LHCN-M2 (cell line): ENCODE results near the gene MAN1A1. TPM values are rescaled to one million over a fixed set of nuclear protein-coding genes. Genes with fewer than 3 reads are reported as not detected.
A peak's percentile ranks its signal among the peaks of the same experiment; 100 is the strongest.

Source experiments
- DNase-seq: peaks from one replicate; pipeline ENCODE4 v3.0.0-alpha.2; 2012; ENCODE audit warnings: low read depth
- total RNA-seq: library from RNA; depleted of rRNA; stranded (reverse); fragments of >200 nt; gene quantifications from 2 replicates; pipeline ENCODE4 v1.2.3, GENCODE V29; 2014

The MAN1A1 gene
- total RNA-seq, 1 experiment from 2014 or later, result 104 TPM

DNA sequence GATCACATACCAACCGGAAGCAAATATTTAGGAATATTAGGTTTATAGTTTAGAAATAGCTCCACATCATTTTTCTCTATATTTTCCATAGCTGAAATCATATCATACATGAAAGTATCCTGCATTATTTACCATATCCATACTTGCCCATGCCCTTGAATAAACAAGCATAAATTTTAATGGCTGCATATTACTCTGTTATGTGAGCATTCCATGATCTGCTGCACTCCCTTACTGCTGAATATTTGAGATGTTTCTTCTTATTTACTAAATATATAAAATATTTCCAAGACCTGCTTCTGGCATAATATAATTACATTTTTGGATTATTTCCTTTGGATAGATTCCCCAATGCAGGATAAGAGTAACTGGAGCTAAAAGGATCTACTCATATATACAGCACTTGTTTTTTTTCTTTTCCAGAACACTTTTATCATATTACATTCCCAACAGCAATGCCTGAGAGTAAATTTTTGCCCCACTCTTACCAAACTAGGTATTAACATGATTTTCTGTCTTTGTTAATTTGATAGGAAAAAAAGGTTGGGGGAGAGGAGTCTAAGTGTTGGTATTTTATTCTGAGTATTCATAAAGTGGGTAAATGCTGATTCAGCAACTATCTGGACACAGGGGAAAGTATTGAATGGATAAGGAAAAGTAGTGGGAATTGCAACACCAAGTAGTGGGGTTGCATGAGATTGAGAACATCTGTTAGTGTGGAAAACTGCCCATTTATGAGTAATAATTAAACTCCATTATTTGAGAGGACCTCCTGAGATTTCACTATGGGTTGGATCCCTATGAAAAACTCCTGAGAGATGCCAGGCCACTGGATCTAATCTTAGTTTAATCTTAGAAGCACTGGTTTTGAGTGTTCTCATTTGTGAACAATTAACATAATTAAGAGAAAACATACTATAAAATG lies 76.0 kb downstream of the MAN1A1 start:
- peak; percentile 82 for DNase-seq

DNA sequence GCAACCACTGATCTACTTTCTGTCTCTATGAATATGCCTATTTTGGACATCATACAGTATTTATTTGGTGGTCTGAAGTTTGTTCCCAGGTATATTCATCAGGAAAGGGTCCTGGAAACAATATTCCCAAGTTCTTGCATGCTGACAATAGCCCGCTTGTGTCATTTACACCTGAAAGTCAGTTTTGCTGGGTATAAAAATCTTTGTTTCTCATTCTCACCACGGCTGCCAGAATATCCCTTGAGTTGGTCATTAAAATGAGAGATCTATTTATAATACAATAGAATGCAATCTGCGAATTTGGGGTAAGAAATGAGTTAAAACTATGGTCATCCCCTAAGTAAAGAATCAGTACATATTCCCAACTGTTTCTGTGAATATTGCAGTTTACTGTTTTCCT lies 79.0 kb downstream of the MAN1A1 start:
- DNase-seq, result no peak

DNA sequence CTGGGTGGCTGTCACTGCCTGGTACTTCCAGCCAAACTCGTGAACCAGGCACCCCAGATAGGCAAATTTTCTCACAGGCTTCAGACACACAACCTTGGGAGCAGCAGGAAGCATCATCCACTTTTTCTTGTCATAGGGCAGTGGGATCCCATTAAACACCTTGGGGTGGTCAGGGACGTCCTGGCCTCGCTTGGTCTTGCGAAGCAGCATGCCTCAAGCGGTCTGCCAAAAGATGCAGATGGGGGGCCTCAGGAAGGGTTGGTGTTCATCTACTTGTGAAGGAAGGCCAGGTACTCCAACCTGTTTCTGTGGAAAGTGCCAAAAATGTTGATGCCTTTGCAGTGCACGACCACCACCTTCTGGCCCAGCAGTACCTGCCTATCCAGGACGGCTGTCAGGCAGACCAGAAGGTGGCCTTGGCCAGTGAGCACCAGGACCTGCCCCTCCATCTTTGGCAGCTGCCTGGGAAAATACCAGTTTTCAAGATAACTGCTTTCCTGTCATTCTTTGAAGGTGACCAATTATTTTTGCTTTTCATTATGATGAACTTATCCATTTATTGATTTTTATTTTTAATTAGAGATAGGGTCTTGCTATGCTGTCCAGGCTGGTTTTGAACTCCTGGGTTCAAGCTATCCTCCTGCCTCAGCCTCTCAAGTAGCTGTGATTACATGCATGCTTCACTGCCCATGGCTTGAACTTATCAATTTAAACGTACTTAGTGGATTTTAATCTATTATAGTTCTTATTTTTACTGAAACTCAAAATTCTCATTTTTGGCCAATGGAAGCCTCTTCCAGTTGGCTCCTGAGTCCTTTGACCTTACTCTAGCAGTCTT lies 80.1 kb downstream of the MAN1A1 start:
- DNase-seq, result no peak

DNA sequence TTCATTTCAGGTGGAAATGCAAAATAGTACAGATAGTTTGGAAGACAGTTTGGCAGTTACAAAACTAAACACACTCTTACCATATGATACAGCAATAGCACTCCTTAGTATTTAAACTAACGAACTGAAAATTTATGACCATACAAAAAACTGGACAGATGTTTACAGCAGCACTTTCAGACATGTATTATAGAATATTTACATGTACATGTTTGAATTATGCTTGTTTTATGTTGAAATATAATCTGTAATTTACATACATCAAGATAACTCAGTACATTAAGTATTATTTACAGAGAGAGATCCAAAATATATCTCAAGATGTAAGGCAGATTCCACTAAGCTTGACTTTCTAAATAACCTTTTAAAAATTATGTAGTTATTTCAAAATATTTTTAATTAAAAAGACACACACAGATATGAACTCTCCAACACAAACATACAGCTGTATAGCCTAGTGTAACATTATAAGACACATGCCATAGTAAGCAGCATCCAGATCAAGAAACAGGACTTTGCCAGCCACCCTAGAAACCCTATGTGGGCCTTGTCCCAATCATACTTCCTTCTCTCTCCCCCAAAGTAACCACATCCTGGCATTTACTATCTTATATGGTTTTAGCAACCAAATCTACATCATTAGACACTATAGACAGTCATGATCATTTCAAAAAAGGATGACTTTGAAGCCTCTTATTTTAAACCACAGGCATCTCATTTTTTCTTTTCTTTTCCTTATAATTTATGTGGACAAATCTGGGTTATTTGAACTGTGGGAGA lies 82.2 kb downstream of the MAN1A1 start:
- no peak for DNase-seq

DNA sequence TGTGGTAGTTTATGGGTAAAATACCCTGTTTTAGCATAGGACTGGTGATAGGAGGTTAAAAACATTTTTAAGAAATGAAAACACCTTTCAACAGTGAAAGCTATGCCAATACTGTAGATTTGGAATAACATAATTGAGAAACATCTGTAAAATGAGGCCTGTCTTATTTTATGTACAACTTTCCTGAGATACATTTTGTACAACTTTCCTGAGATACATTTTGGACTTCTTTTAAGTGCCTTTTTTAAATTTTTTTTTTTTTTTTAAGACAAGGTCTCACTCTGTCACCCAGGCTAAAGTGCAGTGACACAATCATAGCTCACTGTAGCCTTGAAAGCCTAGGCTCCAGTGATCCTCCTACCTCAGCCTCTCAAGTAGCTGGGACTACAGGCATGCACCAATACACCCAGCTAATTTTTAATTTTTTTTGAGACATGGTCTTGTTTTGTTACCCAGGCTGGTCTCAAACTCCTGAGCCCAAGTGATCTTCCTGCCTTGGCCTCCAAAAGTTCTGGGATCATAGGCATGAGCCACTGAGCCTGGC lies 84.6 kb downstream of the MAN1A1 start:
- DNase-seq, result no peak

DNA sequence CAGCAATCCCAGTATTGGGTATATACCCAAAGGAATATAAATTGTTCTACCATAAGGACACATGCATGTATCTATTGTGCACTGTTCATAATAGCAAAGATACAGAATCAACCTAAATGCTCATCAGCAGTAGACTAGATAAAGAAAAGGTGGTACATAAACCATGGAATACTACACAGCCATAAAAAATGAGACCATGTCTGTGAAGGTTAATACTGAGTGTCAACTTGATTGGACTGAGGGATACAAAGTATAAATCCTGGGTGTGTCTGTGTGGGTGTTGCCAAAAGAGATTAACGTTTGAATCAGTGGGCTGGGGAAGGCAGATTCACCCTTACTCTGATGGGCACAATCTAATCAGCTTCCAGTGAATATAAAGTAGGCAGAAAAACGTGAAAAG lies 86.9 kb downstream of the MAN1A1 start:
- no peak for DNase-seq

DNA sequence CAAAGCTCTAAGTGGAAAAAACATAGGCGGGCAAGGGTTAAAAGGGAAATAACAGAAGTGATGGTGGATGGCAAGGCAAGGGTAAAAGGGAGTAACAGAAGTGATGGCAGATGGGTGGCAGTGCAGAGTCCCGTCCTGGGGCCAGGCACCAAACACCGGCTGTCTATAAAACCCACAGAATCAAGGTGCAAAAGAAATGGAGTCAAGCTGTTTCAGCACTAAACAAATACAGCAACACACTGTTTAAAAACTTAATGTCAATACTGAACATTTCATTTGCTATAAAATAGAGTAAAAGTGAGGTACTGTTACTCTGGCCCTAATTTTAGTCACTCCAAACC lies 87.6 kb downstream of the MAN1A1 start:
- DNase-seq, result no peak

DNA sequence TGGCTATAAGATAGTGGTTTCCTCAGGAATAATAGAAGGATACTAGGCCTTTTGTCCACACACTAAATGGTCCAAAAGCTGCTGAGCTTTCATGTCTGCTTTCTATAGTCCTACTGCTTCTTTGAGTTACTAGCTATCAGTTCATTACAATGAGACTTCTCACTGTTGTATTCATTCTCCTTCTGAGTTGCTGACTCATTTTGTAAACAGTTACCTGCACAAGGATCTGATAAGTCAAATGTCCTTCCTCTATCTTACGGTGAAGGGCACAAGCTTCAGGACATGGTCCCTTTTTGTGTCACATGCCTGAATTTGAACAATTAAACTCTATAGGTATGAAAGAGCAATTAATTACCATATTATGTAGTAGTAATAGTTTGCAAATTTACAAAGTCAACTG lies 90.5 kb downstream of the MAN1A1 start:
- no peak for DNase-seq

DNA sequence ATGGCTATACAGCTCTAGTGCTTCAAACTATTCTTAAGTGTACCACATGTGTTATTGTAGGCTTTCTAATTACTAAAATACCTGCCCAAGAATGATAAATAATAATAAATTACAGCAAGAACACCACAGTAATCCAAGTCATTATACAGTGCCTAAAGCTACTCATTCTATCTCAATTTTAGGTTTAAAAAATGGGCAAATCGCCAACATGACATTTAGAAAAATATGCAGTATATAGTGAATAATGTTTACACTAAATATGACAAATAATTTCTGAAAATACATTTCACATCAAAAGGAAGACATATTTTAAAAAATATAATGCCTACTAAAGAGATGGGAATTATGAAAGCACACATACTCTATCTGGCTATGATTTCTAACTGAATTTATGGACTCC lies 91.8 kb downstream of the MAN1A1 start:
- no peak for DNase-seq

DNA sequence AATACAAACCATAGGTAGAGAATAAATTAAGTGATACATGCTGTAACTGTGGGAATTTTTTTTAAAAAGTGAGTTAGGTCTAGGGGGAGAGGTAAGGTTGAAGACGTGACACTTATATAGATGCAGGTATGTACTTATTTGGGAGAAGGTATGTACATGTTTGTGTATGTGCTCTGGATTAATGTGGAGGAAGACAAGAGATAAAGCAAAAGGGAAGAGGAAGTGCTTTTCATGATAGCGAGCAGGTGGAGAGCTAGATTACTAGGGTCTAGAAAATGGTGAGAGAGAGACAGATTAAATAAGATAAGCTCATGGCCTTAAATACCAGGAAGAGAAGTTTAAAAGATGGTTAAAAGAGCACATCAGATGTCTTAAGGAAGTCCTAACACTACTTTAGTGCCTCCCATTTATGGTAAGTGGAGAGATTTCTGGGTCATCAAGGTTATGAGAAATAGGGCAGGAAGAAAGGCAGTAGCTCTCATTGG lies 92.5 kb downstream of the MAN1A1 start:
- no peak for DNase-seq

DNA sequence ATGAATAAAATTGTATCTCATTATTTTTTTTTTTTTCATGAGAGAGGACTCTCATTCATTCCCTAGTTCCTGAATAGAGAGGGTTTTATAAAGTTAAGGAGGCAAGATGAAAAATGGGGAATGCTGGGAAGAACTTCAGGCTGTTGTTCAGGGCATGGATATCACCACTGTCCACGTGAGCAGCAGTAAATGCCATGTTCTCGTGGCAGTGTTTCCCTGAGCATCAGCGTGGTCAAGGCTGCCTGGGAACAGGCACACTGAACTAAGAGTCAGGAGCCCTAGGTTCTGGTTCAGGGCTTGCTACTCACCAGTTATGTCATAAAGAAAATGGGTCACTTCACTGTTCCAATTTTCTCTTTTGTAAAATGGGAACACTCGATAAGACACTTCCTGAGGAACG lies 93.2 kb downstream of the MAN1A1 start:
- DNase-seq, result no peak

DNA sequence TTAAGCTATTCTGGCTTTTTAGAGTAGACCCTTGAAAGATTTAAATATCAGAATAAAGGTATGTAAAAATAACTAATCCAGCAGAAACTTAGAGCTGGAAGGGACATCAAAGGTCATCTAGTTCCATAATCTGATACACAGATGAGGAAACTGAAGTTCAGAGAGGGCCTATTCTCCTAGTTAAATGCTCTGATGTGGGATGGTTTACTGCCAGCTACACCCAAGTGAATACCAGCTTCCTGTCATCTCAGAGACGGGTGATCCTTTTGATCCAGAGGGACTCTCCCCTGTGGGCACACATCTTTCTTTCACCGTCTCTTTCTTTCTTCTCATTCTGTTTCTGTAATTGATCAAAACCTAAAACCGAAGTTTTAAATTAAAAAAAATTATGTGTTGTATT lies 94.1 kb downstream of the MAN1A1 start:
- no peak for DNase-seq

DNA sequence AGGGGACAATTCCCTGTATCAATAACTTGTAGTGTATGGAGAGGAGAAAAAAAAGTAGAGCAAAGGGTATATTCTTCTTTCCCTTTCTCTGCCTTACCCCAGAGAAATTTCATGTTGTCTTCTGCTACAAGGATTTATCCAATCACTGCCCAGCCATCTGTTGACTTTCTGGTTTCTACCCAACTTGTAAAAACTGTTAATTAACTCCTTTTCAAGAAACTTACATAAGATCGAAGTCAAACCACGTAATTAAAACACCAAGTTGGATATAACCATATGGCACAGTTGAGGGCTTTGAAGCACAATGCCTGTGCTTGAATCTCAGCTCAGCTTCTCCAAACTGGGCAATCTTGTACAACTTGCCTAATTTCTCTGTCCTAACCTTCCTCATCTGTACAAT lies 99.5 kb downstream of the MAN1A1 start:
- DNase-seq, result no peak

DNA sequence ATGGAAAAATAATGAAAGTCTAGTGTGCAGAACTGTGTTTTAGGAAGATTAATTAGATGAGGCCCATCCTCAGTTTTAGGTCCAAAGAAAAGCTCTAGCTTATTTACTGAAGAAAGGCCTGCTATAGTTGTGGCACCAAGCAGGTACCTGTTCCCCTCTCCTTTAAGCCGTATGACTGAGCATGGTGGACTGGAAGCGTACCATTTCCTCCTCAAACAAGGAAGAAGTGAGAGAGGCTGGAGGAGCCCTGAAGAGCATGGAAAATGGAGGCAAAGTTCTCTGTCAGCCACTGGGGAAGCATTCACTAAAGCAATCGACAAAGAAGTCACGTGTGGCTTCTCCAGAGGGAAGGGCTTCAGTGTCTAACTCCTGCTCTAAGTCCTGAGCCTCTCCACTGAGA lies 100.2 kb downstream of the MAN1A1 start:
- DNase-seq, result no peak

DNA sequence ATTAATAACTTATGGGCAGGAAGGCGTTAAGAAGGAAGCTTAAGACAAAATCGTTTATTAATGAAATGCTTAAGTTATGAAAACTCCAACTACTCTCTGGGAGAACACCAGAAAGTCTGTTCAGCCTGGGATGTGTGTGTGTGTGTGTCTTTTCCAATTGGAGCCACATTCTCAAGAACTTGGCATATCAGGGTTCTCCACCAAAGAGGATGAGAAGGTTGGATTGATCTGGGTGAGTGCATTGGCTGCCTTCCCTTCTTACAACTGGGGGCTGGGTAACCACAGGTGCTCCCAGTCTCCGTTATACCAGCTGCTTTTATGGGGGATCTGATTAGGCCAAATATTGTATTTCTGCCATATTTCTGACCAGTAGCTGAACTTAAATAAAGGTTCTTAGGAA lies 102.1 kb downstream of the MAN1A1 start:
- no peak for DNase-seq

DNA sequence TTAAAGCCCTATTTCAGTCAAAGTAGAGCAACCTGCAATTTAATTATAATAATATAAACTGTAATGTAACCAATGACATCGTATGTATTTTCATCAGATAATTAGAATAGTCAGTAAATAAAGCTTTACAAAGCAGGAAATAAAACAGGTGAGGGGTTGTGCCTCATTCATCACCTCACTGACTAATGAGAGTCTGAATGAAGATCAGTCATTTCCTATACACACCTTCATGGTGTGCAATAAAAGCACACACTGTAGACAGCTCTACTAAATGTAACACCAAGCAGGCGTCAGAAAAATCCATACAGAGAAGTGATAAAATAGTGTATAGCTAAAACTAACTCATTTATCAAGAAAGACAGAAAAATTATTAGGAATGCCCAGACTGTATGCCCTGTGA lies 105.9 kb downstream of the MAN1A1 start:
- DNase-seq, result no peak

DNA sequence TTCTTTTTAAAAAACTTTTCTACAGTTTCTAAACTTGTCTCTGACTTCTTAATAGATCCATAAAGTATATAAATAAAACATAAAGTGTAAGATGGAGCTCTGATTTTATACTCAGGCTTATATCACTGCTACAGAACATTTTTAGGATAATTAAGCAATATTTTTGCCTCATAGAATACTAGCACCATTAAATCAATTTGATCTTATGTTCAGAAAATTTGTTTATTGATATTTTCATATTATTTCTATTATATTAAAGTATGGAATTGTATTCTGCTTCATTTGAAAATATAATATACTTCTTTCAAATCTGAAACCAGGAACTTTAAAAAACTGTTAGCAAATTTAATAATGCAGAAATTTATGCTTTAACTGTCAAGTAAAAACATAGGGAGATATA lies 106.5 kb downstream of the MAN1A1 start:
- no peak for DNase-seq

DNA sequence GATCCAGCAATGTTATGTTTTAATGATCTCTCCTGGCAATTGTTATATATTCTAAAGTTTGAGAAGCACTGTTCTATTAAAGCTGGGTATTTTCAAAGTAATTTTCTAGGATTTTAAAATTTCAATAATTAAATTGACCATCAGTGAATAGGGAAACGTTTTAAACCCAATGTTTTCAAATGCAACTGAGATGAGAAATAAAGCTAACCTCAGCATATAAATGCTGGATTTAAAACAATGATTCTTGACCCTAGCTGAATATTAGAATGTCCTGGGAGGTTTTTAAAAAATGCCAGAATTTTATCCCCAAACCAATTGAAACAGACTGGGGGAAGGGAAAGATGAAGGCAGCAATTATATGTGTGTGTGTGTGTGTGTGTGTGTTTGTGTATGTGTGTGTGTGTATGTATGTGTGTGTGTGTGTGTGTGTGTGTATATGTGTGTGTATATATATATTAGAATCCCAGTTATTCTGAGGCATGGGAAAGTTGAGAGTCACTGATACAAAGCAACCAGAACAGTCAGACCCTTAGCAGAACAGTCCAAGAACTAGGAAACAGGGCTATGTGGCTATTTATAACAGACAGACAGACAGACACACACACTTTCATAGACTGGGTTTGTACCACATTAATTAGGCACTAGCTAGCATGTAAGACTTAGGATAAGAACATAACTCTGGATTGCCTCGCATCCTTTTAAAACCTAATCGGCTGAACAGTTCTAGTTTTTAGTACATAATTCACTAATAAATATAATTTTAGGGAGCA lies 107.8 kb downstream of the MAN1A1 start:
- no peak for DNase-seq

DNA sequence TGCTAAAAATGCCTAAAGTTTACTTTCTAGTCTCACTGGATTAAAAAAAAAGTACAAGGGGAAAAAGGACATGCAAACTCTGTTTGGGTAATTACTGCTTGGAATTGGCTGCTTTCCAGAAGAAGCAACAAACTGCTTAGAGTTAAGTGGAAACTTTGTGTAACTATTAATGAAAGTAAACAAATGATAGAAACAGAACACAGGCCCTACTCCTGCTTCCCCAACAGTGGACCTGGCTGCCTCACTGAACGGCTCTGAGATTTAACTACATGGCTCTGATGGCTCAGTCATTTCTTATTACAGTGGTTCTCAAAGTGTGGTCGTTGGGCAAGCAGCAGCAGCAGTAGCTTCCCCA lies 108.5 kb downstream of the MAN1A1 start:
- DNase-seq, result peak; percentile 34

DNA sequence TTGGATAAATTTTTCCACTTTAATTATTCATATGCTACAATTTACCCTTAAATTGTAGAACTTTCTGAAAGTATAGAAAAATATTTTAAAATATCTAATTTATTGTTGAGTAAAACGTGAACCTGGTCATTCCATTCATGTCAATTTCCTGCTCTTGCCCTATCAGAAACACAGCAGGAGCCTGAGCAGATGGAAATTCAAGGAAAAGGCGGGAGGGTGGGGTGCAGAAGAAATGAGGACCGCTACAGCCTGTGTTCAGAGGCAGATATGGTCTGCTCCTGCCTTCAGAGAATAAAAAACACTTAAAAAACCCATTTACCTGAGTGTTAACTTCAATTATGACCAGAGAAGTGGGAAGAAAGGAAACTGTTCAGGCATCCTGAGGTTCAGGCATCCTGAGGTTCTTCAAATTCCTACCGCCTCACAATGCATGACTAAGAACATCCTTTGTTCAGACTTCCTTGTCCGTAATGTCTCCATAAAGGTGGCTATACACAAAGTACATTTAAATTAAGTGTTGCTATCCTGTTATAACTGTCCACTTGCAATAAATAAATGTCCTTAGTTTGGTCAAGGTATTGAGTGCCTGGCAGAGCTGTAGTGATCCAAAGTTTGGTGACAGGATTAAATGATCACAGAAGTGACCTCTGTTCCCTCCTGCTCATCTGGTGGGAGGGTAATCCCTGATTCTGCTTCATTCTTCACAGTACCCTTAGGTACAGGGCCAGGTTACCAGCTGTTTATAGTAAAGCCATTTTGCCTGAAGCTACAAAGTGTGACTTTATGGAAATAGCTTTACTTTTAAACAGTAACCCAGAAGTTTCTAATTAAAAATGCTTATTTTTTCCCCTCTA lies 109.1 kb downstream of the MAN1A1 start:
- DNase-seq, result no peak
